H1 (cell line): ENCODE measurements around the gene LRP1. TPM values are rescaled to one million over a fixed set of nuclear protein-coding genes. Genes with fewer than 3 reads are reported as not detected.
"Not testable (repeated sequence)": the region's sequence is repeated elsewhere in the genome, so short reads cannot be mapped to it uniquely, and the experiment has no call there.

Experiments used
- CTCF ChIA-PET: fragments of 300-600 bp; sonication (Branson Sonifier 250); formaldehyde crosslinking; loops from one replicate; lab custom pipeline; 2021; ENCODE audit not compliant: partially characterized antibody; lab: Charles Lee
- POLR2A ChIA-PET: fragments of 300-600 bp; sonication (Branson Sonifier 250); formaldehyde crosslinking; loops from one replicate; lab custom pipeline; 2021; ENCODE audit warnings: inconsistent platforms; ENCODE audit not compliant: partially characterized antibody; lab: Charles Lee
- DNase-seq, 2 experiments: peaks; one replicate each; pipeline versions ENCODE4 v3.0.0 to v3.0.0-alpha.2; 2010 to 2022; ENCODE audit warnings: low spot score in 2 of 2, low read depth in 1 of 2, mixed read lengths in 1 of 2
- FAIRE-seq: peaks from 2 replicates; lab custom pipeline; 2011; peaks lifted over from hg19 to GRCh38; lab: Jason Lieb, UNC
- H2AFZ ChIP-seq: 2 replicates; pipeline ENCODE4 v1.8.1; 2012; ENCODE audit warnings: low read length, inconsistent platforms
- H2AK5ac ChIP-seq: 2 replicates; pipeline ENCODE4 v1.6.1; 2013; ENCODE audit warnings: low read depth, low read length
- H2BK120ac ChIP-seq: replicated peaks from 2 replicates; pipeline ENCODE3; 2013; ENCODE audit warnings: low read depth, low read length, inconsistent platforms
- H2BK12ac ChIP-seq: 2 replicates; pipeline ENCODE4 v1.6.1; 2013; ENCODE audit warnings: low read depth, low read length
- H2BK15ac ChIP-seq: 2 replicates; pipeline ENCODE4 v1.6.1; 2013; ENCODE audit warnings: low read length
- H2BK20ac ChIP-seq: 2 replicates; pipeline ENCODE4 v1.6.1; 2013; ENCODE audit warnings: low read length
- H2BK5ac ChIP-seq: 2 replicates; pipeline ENCODE4 v1.6.1; 2013; ENCODE audit warnings: low read depth, low read length
- H3K14ac ChIP-seq: 2 replicates; pipeline ENCODE4 v1.6.1; 2013; ENCODE audit warnings: inconsistent platforms; ENCODE audit not compliant: insufficient read length
- H3K18ac ChIP-seq: 2 replicates; pipeline ENCODE4 v1.6.1; 2013; ENCODE audit warnings: low read length; ENCODE audit errors: extremely low read depth
- H3K23ac ChIP-seq: 2 replicates; pipeline ENCODE4 v1.6.1; 2013; ENCODE audit warnings: inconsistent platforms; ENCODE audit not compliant: insufficient read length
- H3K23me2 ChIP-seq: 2 replicates; pipeline ENCODE4 v1.6.1; 2013; ENCODE audit warnings: low read depth, low read length
- H3K27ac ChIP-seq: 2 replicates; pipeline ENCODE4 v1.6.1; 2011; ENCODE audit warnings: low read depth, low read length, inconsistent platforms
- H3K27me3 ChIP-seq, 4 experiments: replicated peaks in 1 of 4; 1 replicate in 1 of 4; 2 replicates in 3 of 4; pipeline versions ENCODE4 v1.6.1 to v1.8.1; 2011 to 2013; ENCODE audit warnings: low read length in 3 of 4, mild to moderate bottlenecking in 3 of 4, inconsistent platforms in 2 of 4, mixed read lengths in 2 of 4, moderate library complexity in 1 of 4; ENCODE audit not compliant: control insufficient read depth in 3 of 4, insufficient read depth in 3 of 4; ENCODE audit errors: extremely low read depth in 1 of 4
- H3K36me3 ChIP-seq, 4 experiments: 2 replicates each; pipeline versions ENCODE4 v1.6.1 to v1.8.1; 2011 to 2013; ENCODE audit warnings: mild to moderate bottlenecking in 4 of 4, low read length in 3 of 4, moderate library complexity in 2 of 4, control low read depth in 1 of 4, inconsistent platforms in 1 of 4; ENCODE audit not compliant: insufficient read depth in 4 of 4, control insufficient read depth in 2 of 4
- H3K4ac ChIP-seq: replicated peaks from 2 replicates; pipeline ENCODE3; 2013; ENCODE audit warnings: low read length, low read depth, mixed read lengths, inconsistent platforms; ENCODE audit not compliant: insufficient read length
- H3K4me1 ChIP-seq, 4 experiments: replicated peaks in 1 of 4; 1 replicate in 1 of 4; 2 replicates in 3 of 4; pipeline versions ENCODE4 v1.6.1 to v1.8.1; 2011 to 2013; ENCODE audit warnings: low read length in 3 of 4, inconsistent platforms in 2 of 4, mixed read lengths in 1 of 4; ENCODE audit not compliant: insufficient read depth in 4 of 4, control insufficient read depth in 3 of 4
- H3K4me2 ChIP-seq, 2 experiments: 2 replicates each; pipeline versions ENCODE4 v1.6.1 to v1.8.1; 2011 to 2013; ENCODE audit warnings: low read depth in 2 of 2, low read length in 2 of 2, control low read depth in 1 of 2, inconsistent platforms in 1 of 2, mild to moderate bottlenecking in 1 of 2; ENCODE audit not compliant: insufficient read depth in 1 of 2
- H3K4me3 ChIP-seq, 4 experiments: fragments of 200-600, 300-600 bp in 1 of 4; sonication (generic), shearing (Covaris generic), sonication (Bioruptor Twin) in 1 of 4; 2 replicates each; pipeline versions ENCODE4 v1.5.1 to v1.8.1; 2011 to 2016; ENCODE audit warnings: low read length in 4 of 4, low read depth in 3 of 4, control low read depth in 2 of 4, inconsistent platforms in 2 of 4, mild to moderate bottlenecking in 2 of 4, mixed read lengths in 1 of 4, moderate library complexity in 1 of 4; ENCODE audit not compliant: insufficient read depth in 2 of 4; ENCODE audit errors: extremely low read depth in 1 of 4
- H3K56ac ChIP-seq: replicated peaks from 2 replicates; pipeline ENCODE3; 2013; ENCODE audit warnings: low read depth, mild to moderate bottlenecking, mixed read lengths, low read length, inconsistent platforms; ENCODE audit not compliant: insufficient read length
- H3K79me1 ChIP-seq: 2 replicates; pipeline ENCODE4 v1.6.1; 2013; ENCODE audit warnings: low read depth, low read length, control low read depth
- H3K79me2 ChIP-seq, 2 experiments: 2 replicates each; pipeline versions ENCODE4 v1.6.1 to v1.8.1; 2012 to 2013; ENCODE audit warnings: low read length in 2 of 2, mild to moderate bottlenecking in 2 of 2, inconsistent platforms in 1 of 2; ENCODE audit not compliant: insufficient read depth in 2 of 2, control insufficient read depth in 1 of 2
- H3K9ac ChIP-seq, 4 experiments: replicated peaks in 1 of 4; 1 replicate in 1 of 4; 2 replicates in 3 of 4; pipeline versions ENCODE4 v1.6.1 to v1.8.1; 2011 to 2013; ENCODE audit warnings: low read depth in 3 of 4, low read length in 3 of 4, control low read depth in 2 of 4, mild to moderate bottlenecking in 2 of 4, moderate library complexity in 2 of 4, inconsistent platforms in 1 of 4; ENCODE audit errors: extremely low read depth in 1 of 4
- H3K9me3 ChIP-seq, 2 experiments: 2 replicates each; pipeline versions ENCODE4 v1.6.1 to v1.8.1; 2012 to 2013; ENCODE audit warnings: mild to moderate bottlenecking in 2 of 2, moderate library complexity in 2 of 2, control low read depth in 1 of 2, inconsistent platforms in 1 of 2, low read depth in 1 of 2, low read length in 1 of 2, mixed read lengths in 1 of 2; ENCODE audit not compliant: insufficient read depth in 2 of 2
- H4K20me1 ChIP-seq, 2 experiments: replicated peaks in 1 of 2; 2 replicates each; pipeline versions ENCODE3 to v1.8.1; 2011 to 2013; ENCODE audit warnings: inconsistent platforms in 2 of 2, low read length in 2 of 2, mild to moderate bottlenecking in 1 of 2; ENCODE audit not compliant: insufficient read depth in 2 of 2, control insufficient read depth in 1 of 2
- H4K5ac ChIP-seq: 2 replicates; pipeline ENCODE4 v1.6.1; 2013; ENCODE audit warnings: low read length, low read depth, mixed read lengths, inconsistent platforms; ENCODE audit not compliant: insufficient read length
- H4K8ac ChIP-seq: 2 replicates; pipeline ENCODE4 v1.8.0; 2013; ENCODE audit warnings: mild to moderate bottlenecking, moderate library complexity, low read length, inconsistent platforms; ENCODE audit not compliant: insufficient read depth; ENCODE audit errors: extremely low read depth
- H4K91ac ChIP-seq: replicated peaks from 2 replicates; pipeline ENCODE3; 2013; ENCODE audit warnings: low read length, mixed read lengths, inconsistent platforms; ENCODE audit not compliant: insufficient read length
- WGBS, 2 experiments: shearing (Covaris generic) in 1 of 2; methylation state at CpG; one replicate each; pipeline versions ENCODE4 v1.1.6 to v1.1.7; 2013 to 2015; ENCODE audit warnings: low lambda C conversion rate in 2 of 2, mixed read lengths in 2 of 2, inconsistent platforms in 1 of 2, low coverage in 1 of 2, missing lambda C conversion rate in 1 of 2; ENCODE audit not compliant: insufficient replicate concordance in 2 of 2, insufficient coverage in 1 of 2, insufficient read length in 1 of 2; ENCODE audit errors: extremely low coverage in 1 of 2, missing lambda C conversion rate in 1 of 2; 5-methylcytosine and 5-hydroxymethylcytosine counted together
- polyA plus RNA-seq, 7 experiments: library from polyadenylated mRNA; depleted of rRNA in 3 of 7; stranded (reverse) in 5 of 7; unstranded in 2 of 7; fragments of >200 nt in 5 of 7; fragments of 200-250 nt in 2 of 7; gene quantifications; 1 replicate in 5 of 7; 2 replicates in 1 of 7; 4 replicates in 1 of 7; pipeline versions ENCODE4 v1.2.1 to v1.2.3, GENCODE V29; 2011 to 2013; ENCODE audit warnings: missing spikeins in 2 of 7, mixed read lengths in 2 of 7
- total RNA-seq: library from RNA; stranded (reverse); fragmentation: NEBNext Ultra II Directional; extraction: Animal tissue kit (Norgen Biotek cat#: 25700); gene quantifications from 2 replicates; pipeline ENCODE4 v1.2.1, GENCODE V29; 2021

LRP1 gene
- total and polyA plus RNA-seq, 2 of the 8 experiments (the other 6 are each of a cell fraction or from before 2014, with no cell fraction given) = 35.3 to 92.5 TPM

- not testable (repeated sequence) for H3K4ac ChIP-seq, H2BK15ac ChIP-seq, H4K91ac ChIP-seq, H2BK5ac ChIP-seq, H2AK5ac ChIP-seq, H3K27me3 ChIP-seq, H2AFZ ChIP-seq, H3K56ac ChIP-seq, H3K4me3 ChIP-seq, H3K9ac ChIP-seq, H3K14ac ChIP-seq, H3K79me2 ChIP-seq, H3K36me3 ChIP-seq, H4K20me1 ChIP-seq, H4K8ac ChIP-seq, FAIRE-seq, H2BK20ac ChIP-seq, H3K23ac ChIP-seq, H3K18ac ChIP-seq, DNase-seq, H3K27ac ChIP-seq, H3K9me3 ChIP-seq, H2BK12ac ChIP-seq, H3K4me2 ChIP-seq, H3K4me1 ChIP-seq, H3K23me2 ChIP-seq, H3K79me1 ChIP-seq, H2BK120ac ChIP-seq, H4K5ac ChIP-seq
- CTCF ChIA-PET = interaction anchor here (0.6 to 19.8 kb wide), 10 partner anchors 10 to 104 kb away, joined by 3 to 305 read pairs (median 40); partner anchors contain the start of gene STAT6
- WGBS, 2 experiments = 96% methylated on average over 11 of the region's 11 CpGs; no CpG with 5 or more reads in 1 of the 2 experiments
- POLR2A ChIA-PET = interaction anchor here (1.0 to 1.3 kb wide), 2 partner anchors 12 to 55 kb away, joined by 3 to 4 read pairs; no protein-coding TSS in a partner anchor
Measured at GRCh38 chr12:57120718-57121117, 7.6 kb upstream of the LRP1 start.
